ENCODE results near the gene ADI1. TPM values are rescaled to one million over a fixed set of nuclear protein-coding genes. Genes with fewer than 3 reads are reported as not detected.
A peak's percentile ranks its signal among the peaks of the same experiment; 100 is the strongest.

The ADI1 gene
- total and polyA plus RNA-seq, 10 of the 15 experiments (the other 5 are each of a cell fraction or from before 2014, with no cell fraction given) = 4.4 to 78.7 (median 17.2) TPM

GRCh38 chr2:3558205-3559014 lies 39.1 kb upstream of the ADI1 start, which contains the start of gene RNASEH1 (continued):
- no peak for TF ChIP-seq BCLAF1 (IDR thresholded peaks at IDR 0.05)
- TF ChIP-seq HDAC2 (IDR thresholded peaks at IDR 0.05) = no peak
- TF ChIP-seq RFX5 (IDR thresholded peaks at IDR 0.05; ENCODE audit: low read depth, low read length) = peak; percentile 40; the same call in 1 of the 2 replicates
- TF ChIP-seq, protein P1, sequence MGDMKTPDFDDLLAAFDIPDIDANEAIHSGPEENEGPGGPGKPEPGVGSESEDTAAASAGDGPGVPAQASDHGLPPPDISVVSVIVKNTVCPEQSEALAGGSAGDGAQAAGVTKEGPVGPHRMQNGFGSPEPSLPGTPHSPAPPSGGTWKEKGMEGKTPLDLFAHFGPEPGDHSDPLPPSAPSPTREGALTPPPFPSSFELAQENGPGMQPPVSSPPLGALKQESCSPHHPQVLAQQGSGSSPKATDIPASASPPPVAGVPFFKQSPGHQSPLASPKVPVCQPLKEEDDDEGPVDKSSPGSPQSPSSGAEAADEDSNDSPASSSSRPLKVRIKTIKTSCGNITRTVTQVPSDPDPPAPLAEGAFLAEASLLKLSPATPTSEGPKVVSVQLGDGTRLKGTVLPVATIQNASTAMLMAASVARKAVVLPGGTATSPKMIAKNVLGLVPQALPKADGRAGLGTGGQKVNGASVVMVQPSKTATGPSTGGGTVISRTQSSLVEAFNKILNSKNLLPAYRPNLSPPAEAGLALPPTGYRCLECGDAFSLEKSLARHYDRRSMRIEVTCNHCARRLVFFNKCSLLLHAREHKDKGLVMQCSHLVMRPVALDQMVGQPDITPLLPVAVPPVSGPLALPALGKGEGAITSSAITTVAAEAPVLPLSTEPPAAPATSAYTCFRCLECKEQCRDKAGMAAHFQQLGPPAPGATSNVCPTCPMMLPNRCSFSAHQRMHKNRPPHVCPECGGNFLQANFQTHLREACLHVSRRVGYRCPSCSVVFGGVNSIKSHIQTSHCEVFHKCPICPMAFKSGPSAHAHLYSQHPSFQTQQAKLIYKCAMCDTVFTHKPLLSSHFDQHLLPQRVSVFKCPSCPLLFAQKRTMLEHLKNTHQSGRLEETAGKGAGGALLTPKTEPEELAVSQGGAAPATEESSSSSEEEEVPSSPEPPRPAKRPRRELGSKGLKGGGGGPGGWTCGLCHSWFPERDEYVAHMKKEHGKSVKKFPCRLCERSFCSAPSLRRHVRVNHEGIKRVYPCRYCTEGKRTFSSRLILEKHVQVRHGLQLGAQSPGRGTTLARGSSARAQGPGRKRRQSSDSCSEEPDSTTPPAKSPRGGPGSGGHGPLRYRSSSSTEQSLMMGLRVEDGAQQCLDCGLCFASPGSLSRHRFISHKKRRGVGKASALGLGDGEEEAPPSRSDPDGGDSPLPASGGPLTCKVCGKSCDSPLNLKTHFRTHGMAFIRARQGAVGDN (IDR thresholded peaks at IDR 0.05) = peak; percentile 63
- TF ChIP-seq FOXK2 (IDR thresholded peaks at IDR 0.05) = peak; percentile 67; the same call in 1 of the 2 replicates
- TF ChIP-seq JUNB (IDR thresholded peaks at IDR 0.05) = no peak
- no peak for TF ChIP-seq SREBF1 (IDR thresholded peaks at IDR 0.05; ENCODE audit: low read length)
- peak; percentile 50; the same call in 1 of the 2 replicates for TF ChIP-seq GATAD2B (conservative IDR thresholded peaks at IDR 0.05; ENCODE audit: low read depth)
- TF ChIP-seq, protein P2, sequence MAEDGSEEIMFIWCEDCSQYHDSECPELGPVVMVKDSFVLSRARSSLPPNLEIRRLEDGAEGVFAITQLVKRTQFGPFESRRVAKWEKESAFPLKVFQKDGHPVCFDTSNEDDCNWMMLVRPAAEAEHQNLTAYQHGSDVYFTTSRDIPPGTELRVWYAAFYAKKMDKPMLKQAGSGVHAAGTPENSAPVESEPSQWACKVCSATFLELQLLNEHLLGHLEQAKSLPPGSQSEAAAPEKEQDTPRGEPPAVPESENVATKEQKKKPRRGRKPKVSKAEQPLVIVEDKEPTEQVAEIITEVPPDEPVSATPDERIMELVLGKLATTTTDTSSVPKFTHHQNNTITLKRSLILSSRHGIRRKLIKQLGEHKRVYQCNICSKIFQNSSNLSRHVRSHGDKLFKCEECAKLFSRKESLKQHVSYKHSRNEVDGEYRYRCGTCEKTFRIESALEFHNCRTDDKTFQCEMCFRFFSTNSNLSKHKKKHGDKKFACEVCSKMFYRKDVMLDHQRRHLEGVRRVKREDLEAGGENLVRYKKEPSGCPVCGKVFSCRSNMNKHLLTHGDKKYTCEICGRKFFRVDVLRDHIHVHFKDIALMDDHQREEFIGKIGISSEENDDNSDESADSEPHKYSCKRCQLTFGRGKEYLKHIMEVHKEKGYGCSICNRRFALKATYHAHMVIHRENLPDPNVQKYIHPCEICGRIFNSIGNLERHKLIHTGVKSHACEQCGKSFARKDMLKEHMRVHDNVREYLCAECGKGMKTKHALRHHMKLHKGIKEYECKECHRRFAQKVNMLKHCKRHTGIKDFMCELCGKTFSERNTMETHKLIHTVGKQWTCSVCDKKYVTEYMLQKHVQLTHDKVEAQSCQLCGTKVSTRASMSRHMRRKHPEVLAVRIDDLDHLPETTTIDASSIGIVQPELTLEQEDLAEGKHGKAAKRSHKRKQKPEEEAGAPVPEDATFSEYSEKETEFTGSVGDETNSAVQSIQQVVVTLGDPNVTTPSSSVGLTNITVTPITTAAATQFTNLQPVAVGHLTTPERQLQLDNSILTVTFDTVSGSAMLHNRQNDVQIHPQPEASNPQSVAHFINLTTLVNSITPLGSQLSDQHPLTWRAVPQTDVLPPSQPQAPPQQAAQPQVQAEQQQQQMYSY (CRISPR knock-in tag; IDR thresholded peaks at IDR 0.05) = no peak
- no peak for TF ChIP-seq KDM1A (IDR thresholded peaks at IDR 0.05; ENCODE audit: borderline replicate concordance)
- TF ChIP-seq ZNF24 (IDR thresholded peaks at IDR 0.05) = peak; percentile 10; the same call in 1 of the 2 replicates
- 0 out of 2 replicates have a peak, but pooled peaks have one; percentile 4 for TF ChIP-seq TCF3 (IDR thresholded peaks at IDR 0.05; ENCODE audit: borderline replicate concordance, insufficient read depth, low read depth, low read length)
- TF ChIP-seq MXI1 (IDR thresholded peaks at IDR 0.05; ENCODE audit: low read depth, low read length) = peak; percentile 88
- no peak for TF ChIP-seq BRCA1 (IDR thresholded peaks at IDR 0.05; ENCODE audit: low read depth, low read length)
- TF ChIP-seq SMARCA5 (IDR thresholded peaks at IDR 0.05) = peak; percentile 58; the same call in 1 of the 2 replicates
- TF ChIP-seq, protein P3, sequence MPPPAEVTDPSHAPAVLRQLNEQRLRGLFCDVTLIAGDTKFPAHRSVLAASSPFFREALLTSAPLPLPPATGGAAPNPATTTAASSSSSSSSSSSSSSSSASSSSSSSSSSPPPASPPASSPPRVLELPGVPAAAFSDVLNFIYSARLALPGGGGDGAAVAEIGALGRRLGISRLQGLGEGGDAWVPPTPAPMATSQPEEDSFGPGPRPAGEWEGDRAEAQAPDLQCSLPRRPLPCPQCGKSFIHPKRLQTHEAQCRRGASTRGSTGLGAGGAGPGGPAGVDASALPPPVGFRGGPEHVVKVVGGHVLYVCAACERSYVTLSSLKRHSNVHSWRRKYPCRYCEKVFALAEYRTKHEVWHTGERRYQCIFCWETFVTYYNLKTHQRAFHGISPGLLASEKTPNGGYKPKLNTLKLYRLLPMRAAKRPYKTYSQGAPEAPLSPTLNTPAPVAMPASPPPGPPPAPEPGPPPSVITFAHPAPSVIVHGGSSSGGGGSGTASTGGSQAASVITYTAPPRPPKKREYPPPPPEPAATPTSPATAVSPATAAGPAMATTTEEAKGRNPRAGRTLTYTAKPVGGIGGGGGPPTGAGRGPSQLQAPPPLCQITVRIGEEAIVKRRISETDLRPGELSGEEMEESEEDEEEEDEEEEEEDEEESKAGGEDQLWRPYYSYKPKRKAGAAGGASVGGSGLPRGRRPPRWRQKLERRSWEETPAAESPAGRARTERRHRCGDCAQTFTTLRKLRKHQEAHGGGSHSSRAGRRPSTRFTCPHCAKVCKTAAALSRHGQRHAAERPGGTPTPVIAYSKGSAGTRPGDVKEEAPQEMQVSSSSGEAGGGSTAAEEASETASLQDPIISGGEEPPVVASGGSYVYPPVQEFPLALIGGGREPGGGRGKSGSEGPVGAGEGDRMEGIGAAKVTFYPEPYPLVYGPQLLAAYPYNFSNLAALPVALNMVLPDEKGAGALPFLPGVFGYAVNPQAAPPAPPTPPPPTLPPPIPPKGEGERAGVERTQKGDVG (CRISPR knock-in tag; IDR thresholded peaks at IDR 0.05) = no peak
